Thymus (tissue), 11 donors: ENCODE data around the gene SLC22A7. TPM values are rescaled to one million over a fixed set of nuclear protein-coding genes. Genes with fewer than 3 reads are reported as not detected.
A peak's percentile ranks its signal among the peaks of the same experiment; 100 is the strongest.
"Not testable (repeated sequence)": the region's sequence is repeated elsewhere in the genome, so short reads cannot be mapped to it uniquely, and the experiment has no call there.

ENCODE experiments used
- DNase-seq, 9 donors: peaks; one replicate each; pipeline ENCODE4 v3.0.0-alpha.2; 2013; ENCODE audit warnings: low spot score in 9 of 9, low read depth in 6 of 9, missing footprints in 1 of 9
- H3K27ac ChIP-seq, 2 donors: one replicate each; pipeline ENCODE4 v1.5.1; 2013; ENCODE audit warnings: control low read depth in 1 of 2, low read depth in 1 of 2, low read length in 1 of 2, mild to moderate bottlenecking in 1 of 2, moderate library complexity in 1 of 2
- H3K27me3 ChIP-seq, 2 donors: one replicate each; pipeline ENCODE4 v1.5.1; 2013; ENCODE audit warnings: low read length in 1 of 2; ENCODE audit not compliant: control insufficient read depth in 2 of 2, insufficient read depth in 1 of 2
- H3K36me3 ChIP-seq, 2 donors: one replicate each; pipeline ENCODE4 v1.5.1; 2013; ENCODE audit warnings: low read length in 1 of 2, mild to moderate bottlenecking in 1 of 2, moderate library complexity in 1 of 2; ENCODE audit not compliant: control insufficient read depth in 2 of 2, insufficient read depth in 2 of 2
- H3K4me1 ChIP-seq, 2 donors: one replicate each; pipeline ENCODE4 v1.5.1; 2013; ENCODE audit warnings: low read length in 2 of 2; ENCODE audit not compliant: control insufficient read depth in 2 of 2, insufficient read depth in 2 of 2
- H3K4me3 ChIP-seq, 2 donors: one replicate each; pipeline ENCODE4 v1.5.1; 2013; ENCODE audit warnings: low read length in 2 of 2, control low read depth in 1 of 2, mild to moderate bottlenecking in 1 of 2
- H3K9me3 ChIP-seq, 2 donors: one replicate each; pipeline ENCODE4 v1.5.1; 2013; ENCODE audit warnings: low read length in 1 of 2, mild to moderate bottlenecking in 1 of 2; ENCODE audit not compliant: control insufficient read depth in 2 of 2, insufficient read depth in 1 of 2
- WGBS: extraction: QIAGEN DNeasy Blood & Tissue Kit; methylation state at CpG from one replicate; pipeline ENCODE4 v1.1.7; 2013; 5-methylcytosine and 5-hydroxymethylcytosine counted together
- polyA plus RNA-seq: library from polyadenylated mRNA; stranded (reverse); fragments of 200-250 nt; gene quantifications from one replicate; pipeline ENCODE4 v1.2.3, GENCODE V29; 2013
- total RNA-seq: library from RNA; stranded (reverse); fragments of 120-200 nt; gene quantifications from one replicate; pipeline ENCODE4 v1.2.4, GENCODE V29; 2013
- donor health status: healthy.

SLC22A7 gene
- total and polyA plus RNA-seq, 2 donors: 0.09 to 0.16 TPM

- not testable (repeated sequence) for H3K9me3 ChIP-seq, H3K27ac ChIP-seq, DNase-seq, H3K36me3 ChIP-seq, H3K4me3 ChIP-seq, H3K4me1 ChIP-seq
- peaks cover 0 to 49% of the 10 kb centered on the region in 2 donors for H3K27me3 ChIP-seq
- 97% methylated on average over 11 of the region's 11 CpGs for WGBS
Observed at GRCh38 chr6:43303006-43303405, 4.9 kb downstream of the SLC22A7 start.

- peaks cover 0 to 50% of the 10 kb centered on the region in 2 donors for H3K27me3 ChIP-seq
- 95% methylated on average over 8 of the region's 8 CpGs for WGBS
- no peak for DNase-seq
- H3K36me3 ChIP-seq: no peaks in the 10 kb centered on the region
- H3K9me3 ChIP-seq: peaks cover 0 to 5% of the 10 kb centered on the region in 2 donors
- peaks cover 0 to 4% of the 10 kb centered on the region in 2 donors for H3K4me1 ChIP-seq
- no peak overlapping the region for H3K4me3 ChIP-seq
- no peak overlapping the region for H3K27ac ChIP-seq
Observed at GRCh38 chr6:43303751-43304331, 5.8 kb downstream of the SLC22A7 start.

DNA sequence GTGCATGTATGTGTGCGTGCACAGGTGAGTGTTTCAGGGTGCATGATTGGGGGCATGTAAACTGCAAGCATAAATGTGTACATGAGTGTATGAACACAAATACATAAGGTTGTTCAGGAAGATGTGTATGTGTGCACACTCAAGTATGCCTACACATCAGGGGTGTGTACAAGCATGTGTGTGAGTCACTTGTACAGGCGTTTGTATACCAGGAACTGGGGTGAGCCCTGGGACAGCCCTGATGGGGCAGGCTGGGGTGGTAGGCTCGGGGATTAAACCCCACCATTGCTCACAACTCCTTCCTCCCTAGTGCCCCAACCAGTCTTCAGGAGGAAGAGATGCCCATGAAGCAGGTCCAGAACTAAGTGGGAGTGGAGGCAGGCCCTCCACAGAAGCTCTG lies 6.3 kb downstream of the SLC22A7 start:
- Histone ChIP-seq H3K36me3 (no peaks in the 10 kb centered on the region), H3K9me3 (peaks cover 0 to 5% of the 10 kb centered on the region in 2 donors), H3K27me3 (peaks cover 3 to 50% of the 10 kb centered on the region in 2 donors), H3K27ac (no peak overlapping the region), H3K4me1 (peaks cover 0 to 4% of the 10 kb centered on the region in 2 donors), H3K4me3 (no peak overlapping the region)
- no peak for DNase-seq
- 95% methylated on average over 3 of the region's 3 CpGs for WGBS

DNA sequence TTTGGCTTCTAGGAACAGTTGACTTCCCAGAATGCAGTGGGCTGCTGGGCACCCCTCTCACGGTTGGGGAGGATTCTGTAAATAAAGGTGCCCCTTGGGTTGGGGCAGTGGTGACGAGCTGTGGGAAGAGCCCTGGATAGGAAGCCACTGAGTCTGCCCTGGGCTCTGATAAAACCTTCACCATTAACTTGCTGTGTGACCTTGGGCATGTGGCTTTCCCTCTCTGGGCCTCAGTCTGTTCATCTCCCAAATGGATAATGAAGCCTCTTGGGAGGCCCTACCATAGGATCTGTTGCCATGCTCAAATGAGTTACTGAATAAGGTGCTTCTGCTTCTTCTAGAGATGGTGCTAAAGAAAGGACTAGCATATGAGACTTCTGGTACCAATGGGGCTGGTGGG lies 6.8 kb downstream of the SLC22A7 start:
- Histone ChIP-seq H3K4me1 (peaks cover 0 to 4% of the 10 kb centered on the region in 2 donors), H3K27ac (no peak overlapping the region), H3K27me3 (peaks cover 3 to 49% of the 10 kb centered on the region in 2 donors), H3K9me3 (peaks cover 0 to 5% of the 10 kb centered on the region in 2 donors), H3K36me3 (no peaks in the 10 kb centered on the region), H3K4me3 (no peak overlapping the region)
- WGBS: 98% methylated on average over 2 of the region's 2 CpGs
- no peak for DNase-seq

- Histone ChIP-seq H3K27ac (no peak overlapping the region), H3K36me3 (no peaks in the 10 kb centered on the region), H3K9me3 (peaks cover 0 to 5% of the 10 kb centered on the region in 2 donors), H3K27me3 (peaks cover 3 to 44% of the 10 kb centered on the region in 2 donors), H3K4me1 (peaks cover 0 to 4% of the 10 kb centered on the region in 2 donors), H3K4me3 (no peak overlapping the region)
- WGBS: 93% methylated on average over 7 of the region's 7 CpGs
- no peak for DNase-seq
Observed at GRCh38 chr6:43306086-43306485, 8.0 kb downstream of the SLC22A7 start.

GRCh38 chr6:43307451-43308100 lies 9.5 kb downstream of the SLC22A7 start:
- H3K4me1 ChIP-seq: peaks cover 0 to 4% of the 10 kb centered on the region in 2 donors
- 96% methylated on average over 5 of the region's 5 CpGs for WGBS
- H3K27ac ChIP-seq: no peak overlapping the region
- no peaks in the 10 kb centered on the region for H3K36me3 ChIP-seq
- H3K9me3 ChIP-seq: peaks cover 0 to 5% of the 10 kb centered on the region in 2 donors
- no peak for DNase-seq
- peaks cover 3 to 36% of the 10 kb centered on the region in 2 donors for H3K27me3 ChIP-seq
- H3K4me3 ChIP-seq: no peak overlapping the region

DNA sequence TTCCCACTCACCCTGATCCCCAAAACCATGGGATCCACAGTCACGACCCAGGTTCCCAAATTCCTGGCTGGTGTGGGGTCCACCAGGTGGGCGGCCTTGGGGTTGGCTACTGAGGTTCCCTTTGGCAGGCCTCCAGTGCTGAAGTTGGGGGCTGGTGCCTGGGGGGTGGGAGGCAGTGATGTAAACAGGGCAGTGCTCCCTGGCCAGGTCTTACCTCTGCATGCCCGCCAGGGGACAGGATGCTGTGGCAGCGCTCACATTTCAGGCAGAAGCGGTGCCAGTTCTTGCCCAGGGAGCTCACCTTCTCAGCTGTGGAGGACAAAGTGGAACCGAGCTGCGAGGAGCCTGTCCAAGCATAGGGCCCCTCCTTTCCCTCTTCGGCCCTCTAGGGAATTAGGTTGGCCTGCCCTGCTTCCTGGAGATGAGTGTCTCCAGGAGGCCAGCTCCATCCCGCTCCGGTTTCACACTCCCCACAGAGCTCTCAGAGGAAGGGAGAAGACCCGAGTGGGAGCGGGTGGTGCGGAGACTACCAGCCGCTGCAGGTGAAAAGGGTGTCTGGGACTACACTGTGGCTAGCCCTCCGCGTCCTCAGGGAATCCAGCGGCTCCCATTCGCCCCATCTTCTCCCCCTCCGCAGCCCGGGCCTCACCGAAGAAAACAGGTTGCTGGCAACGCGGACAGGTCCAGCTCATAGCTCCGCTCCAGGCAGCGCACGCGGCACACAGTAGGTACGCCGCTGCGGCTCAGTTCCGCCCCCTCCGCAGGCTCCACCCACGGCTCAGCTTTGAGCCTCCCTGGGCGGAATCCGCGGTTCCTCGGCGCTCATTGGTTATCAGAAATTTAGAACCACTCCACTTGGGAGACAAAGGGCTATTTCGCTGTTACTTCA lies 10.3 kb downstream of the SLC22A7 start, which contains the start of gene CRIP3:
TSS of gene CRIP3 (minus strand) at position 726 of the 889 bp plus-strand sequence. CDS start at position 692, 34 bp downstream.
- peaks cover 0 to 4% of the 10 kb centered on the region in 2 donors for H3K4me1 ChIP-seq
- no peak within 1 kb of the TSS for H3K4me3 ChIP-seq
- H3K27ac ChIP-seq: no peak within 1 kb of the TSS
- peaks cover 3 to 36% of the 10 kb centered on the region in 2 donors for H3K27me3 ChIP-seq
- H3K9me3 ChIP-seq: peaks cover 0 to 5% of the 10 kb centered on the region in 2 donors
- peak in 2 of 9 donors; percentile 4 to 14 for DNase-seq
- no peaks in the 10 kb centered on the region for H3K36me3 ChIP-seq
- WGBS: 9% methylated on average over 39 of the region's 39 CpGs

DNA sequence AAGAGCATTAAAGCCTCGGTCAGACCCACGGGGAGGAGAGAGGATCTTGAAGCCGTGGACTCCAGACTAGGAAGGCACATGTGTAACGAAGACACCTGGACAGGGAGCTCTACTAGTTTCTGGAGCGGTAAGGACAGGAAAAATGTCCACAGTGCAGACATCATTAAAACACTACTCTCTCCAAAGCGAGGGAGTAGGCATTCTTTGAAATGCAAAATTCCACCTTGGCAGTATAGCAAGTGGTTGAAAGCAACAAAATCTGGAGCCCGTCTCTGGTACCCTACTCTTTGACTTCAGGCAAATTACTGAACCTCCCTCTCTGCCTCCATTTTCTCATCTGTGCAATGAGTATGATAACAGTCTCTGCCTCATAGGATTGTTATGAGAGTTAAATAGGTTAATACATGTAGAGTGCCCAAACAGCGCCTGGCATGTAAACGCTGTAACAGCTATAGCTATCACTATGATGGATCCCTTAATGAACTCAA lies 11.0 kb downstream of the SLC22A7 start:
- Histone ChIP-seq H3K4me1 (peaks cover 0 to 4% of the 10 kb centered on the region in 2 donors), H3K27me3 (peaks cover 3 to 36% of the 10 kb centered on the region in 2 donors), H3K9me3 (peaks cover 0 to 5% of the 10 kb centered on the region in 2 donors), H3K4me3 (no peak overlapping the region), H3K27ac (no peak overlapping the region), H3K36me3 (no peaks in the 10 kb centered on the region)
- 49% methylated on average over 9 of the region's 9 CpGs for WGBS
- DNase-seq: no peak
